ENCODE data around the gene SLC29A2.
"Not testable (repeated sequence)": the region's sequence is repeated elsewhere in the genome, so short reads cannot be mapped to it uniquely, and the experiment has no call there.

Gene SLC29A2

GRCh38 chr11:66361502-66361941 is 10.0 kb downstream of the SLC29A2 start:
- H3K27ac ChIP-seq, result no peak overlapping the region
- no peak for TF ChIP-seq CTCF (IDR thresholded peaks at IDR 0.05)
- H3K4me3 ChIP-seq (ENCODE audit: low read depth in 1 of 2, low read length in 1 of 2), result no peak overlapping the region
- H3K36me3 ChIP-seq, result no peaks in the 10 kb centered on the region
- no peaks in the 10 kb centered on the region for H3K27me3 ChIP-seq
- no peaks in the 10 kb centered on the region for H3K9me3 ChIP-seq
- no peaks in the 10 kb centered on the region for H3K4me1 ChIP-seq (ENCODE audit: control insufficient read depth in 1 of 2, insufficient read depth in 1 of 2, low read depth in 1 of 2, low read length in 1 of 2)

GRCh38 chr11:66360406-66361073 is 11.0 kb downstream of the SLC29A2 start:
- no peaks in the 10 kb centered on the region for H3K9me3 ChIP-seq
- H3K4me3 ChIP-seq (ENCODE audit: low read depth in 1 of 2, low read length in 1 of 2), result no peak overlapping the region
- H3K27ac ChIP-seq, result no peak overlapping the region
- no peaks in the 10 kb centered on the region for H3K27me3 ChIP-seq
- H3K4me1 ChIP-seq (ENCODE audit: control insufficient read depth in 1 of 2, insufficient read depth in 1 of 2, low read depth in 1 of 2, low read length in 1 of 2), result no peaks in the 10 kb centered on the region
- no peak for TF ChIP-seq CTCF (IDR thresholded peaks at IDR 0.05)
- no peaks in the 10 kb centered on the region for H3K36me3 ChIP-seq

- H3K36me3 ChIP-seq, result no peaks in the 10 kb centered on the region
- no peaks in the 10 kb centered on the region for H3K27me3 ChIP-seq
- no peaks in the 10 kb centered on the region for H3K4me1 ChIP-seq (ENCODE audit: control insufficient read depth in 1 of 2, insufficient read depth in 1 of 2, low read depth in 1 of 2, low read length in 1 of 2)
- no peaks in the 10 kb centered on the region for H3K9me3 ChIP-seq
- H3K27ac ChIP-seq, result no peak overlapping the region
- H3K4me3 ChIP-seq (ENCODE audit: low read depth in 1 of 2, low read length in 1 of 2), result no peak overlapping the region
- no peak for TF ChIP-seq CTCF (IDR thresholded peaks at IDR 0.05)
These were observed 11.9 kb downstream of the SLC29A2 start for GRCh38 chr11:66359662-66360087.

- H3K27ac ChIP-seq; H3K9me3 ChIP-seq; H3K4me3 ChIP-seq (ENCODE audit: low read depth in 1 of 2, low read length in 1 of 2); H3K36me3 ChIP-seq: not testable (repeated sequence)
- Histone ChIP-seq H3K27me3 (peaks cover 50% of the 10 kb centered on the region), H3K4me1 (ENCODE audit: control insufficient read depth in 1 of 2, insufficient read depth in 1 of 2, low read depth in 1 of 2, low read length in 1 of 2) (peaks cover 13 to 16% of the 10 kb centered on the region in 2 experiments)
These were observed 20.9 kb downstream of the SLC29A2 start for GRCh38 chr11:66350560-66351235.

GRCh38 chr11:66349084-66349386 is 22.5 kb downstream of the SLC29A2 start:
- H3K4me3 ChIP-seq (ENCODE audit: low read depth in 1 of 2, low read length in 1 of 2), result no peak overlapping the region
- no peaks in the 10 kb centered on the region for H3K36me3 ChIP-seq
- TF ChIP-seq CTCF (IDR thresholded peaks at IDR 0.05), result no peak
- no peak overlapping the region for H3K27ac ChIP-seq
- peaks cover 25 to 28% of the 10 kb centered on the region in 2 experiments for H3K4me1 ChIP-seq (ENCODE audit: control insufficient read depth in 1 of 2, insufficient read depth in 1 of 2, low read depth in 1 of 2, low read length in 1 of 2)
- H3K27me3 ChIP-seq, result peaks cover 50% of the 10 kb centered on the region
- H3K9me3 ChIP-seq, result no peaks in the 10 kb centered on the region
